HG03159 (cell line): ENCODE results near the gene CCDC59.
A peak's percentile ranks its signal among the peaks of the same experiment; 100 is the strongest.
"Not testable (repeated sequence)": the region's sequence is repeated elsewhere in the genome, so short reads cannot be mapped to it uniquely, and the experiment has no call there.

Experiments used
- ATAC-seq: cut with Tn5 transposase; IDR thresholded peaks from one replicate; pipeline ENCODE4 v1.9.1; 2021; ENCODE audit warnings: mild to moderate bottlenecking, moderate library complexity; ENCODE audit not compliant: unreplicated experiment

The CCDC59 gene

DNA sequence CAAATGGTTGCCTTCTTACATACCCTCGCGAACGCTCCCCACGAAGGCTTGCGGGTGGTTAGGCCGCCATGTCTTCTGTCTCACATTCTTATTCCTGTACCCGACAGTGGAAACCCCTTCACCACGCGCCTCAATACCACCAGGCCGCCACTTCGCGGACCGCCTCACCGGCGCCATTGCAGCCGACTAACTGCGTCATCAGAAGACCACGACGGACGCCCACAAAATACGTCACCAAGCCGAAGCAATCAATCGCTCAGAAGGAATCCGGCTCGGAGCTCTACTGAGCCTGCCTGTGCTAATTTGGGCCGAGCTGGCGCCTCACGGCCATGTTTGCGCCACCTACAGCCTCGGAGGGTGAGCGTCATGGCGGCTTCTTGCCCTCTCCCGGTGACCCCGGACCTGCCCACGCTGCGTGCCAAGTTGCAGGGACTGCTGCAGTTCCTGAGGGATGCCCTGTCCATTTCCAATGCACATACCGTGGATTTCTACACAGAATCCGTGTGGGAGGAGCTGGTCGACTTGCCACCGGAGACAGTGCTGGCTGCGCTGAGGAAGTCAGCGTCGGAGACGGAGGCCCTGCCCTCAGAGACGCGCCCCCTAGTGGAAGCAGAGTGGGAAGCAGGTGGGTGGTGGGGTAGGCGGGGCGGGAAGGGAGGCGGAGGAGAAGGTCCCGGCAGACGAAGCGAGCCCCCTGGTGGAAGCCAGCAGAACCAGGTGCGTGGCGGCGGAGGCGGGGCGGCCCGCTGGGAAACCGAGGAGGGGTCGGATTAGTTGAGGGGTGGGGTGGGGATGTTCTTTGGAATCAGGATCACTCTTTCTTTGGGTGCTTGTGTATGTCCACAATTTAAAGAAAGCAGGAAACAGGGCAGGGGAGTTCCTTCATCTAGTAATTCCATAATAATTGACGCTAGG, at the start of gene CCDC59, which contains the start of gene METTL25:
Gene CCDC59, minus strand, starts transcription at position 188 of the 915 bp plus-strand sequence. Its CDS starts 11 bp downstream, at position 177.
Gene METTL25, plus strand, starts transcription at position 330 of the 915 bp plus-strand sequence. Its CDS starts 37 bp downstream, at position 367.
- ATAC-seq, result peak; percentile 92

- ATAC-seq, result no peak
Observed at GRCh38 chr12:82407481-82407880, 49.3 kb upstream of the CCDC59 start.

DNA sequence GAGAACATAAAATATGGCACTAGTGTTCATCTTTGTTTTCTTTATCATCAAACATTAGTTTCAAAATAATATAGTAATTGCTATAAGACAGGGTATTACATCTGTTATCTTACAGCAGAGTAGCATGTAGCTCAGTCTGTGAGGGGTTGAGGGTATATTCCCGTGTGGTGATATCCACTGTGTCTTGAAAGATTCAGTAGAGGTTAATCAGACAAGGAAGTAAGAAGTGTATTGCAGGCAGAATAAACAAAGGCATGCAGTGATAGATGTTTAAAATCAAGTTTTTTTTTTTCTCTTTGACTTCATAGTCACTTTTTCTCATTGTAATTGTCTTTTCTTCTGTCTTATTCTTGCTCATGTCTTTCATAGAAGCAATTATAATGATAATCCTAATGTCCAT, 48.5 kb upstream of the CCDC59 start:
- ATAC-seq, result no peak

DNA sequence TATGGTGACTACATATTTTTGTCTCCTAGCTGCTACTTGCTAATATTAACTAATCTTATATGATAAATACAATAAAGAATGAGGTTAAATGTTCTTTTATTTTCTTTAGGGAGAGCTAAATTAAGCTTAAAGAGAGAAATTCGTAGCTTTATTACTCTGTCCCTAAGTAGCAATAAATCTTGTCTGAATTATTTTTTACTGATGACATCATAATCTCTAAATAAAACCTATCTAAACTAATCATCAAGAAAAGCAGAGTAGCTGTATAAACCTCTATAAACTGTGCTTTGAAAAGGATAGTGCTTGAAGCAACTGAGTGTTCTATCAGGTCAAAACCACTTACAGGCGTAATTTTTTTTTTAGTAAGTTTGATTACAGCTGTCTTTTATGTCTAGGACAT, 42.6 kb upstream of the CCDC59 start:
- ATAC-seq, result no peak

GRCh38 chr12:82398879-82399278, 40.7 kb upstream of the CCDC59 start:
- ATAC-seq, result no peak

DNA sequence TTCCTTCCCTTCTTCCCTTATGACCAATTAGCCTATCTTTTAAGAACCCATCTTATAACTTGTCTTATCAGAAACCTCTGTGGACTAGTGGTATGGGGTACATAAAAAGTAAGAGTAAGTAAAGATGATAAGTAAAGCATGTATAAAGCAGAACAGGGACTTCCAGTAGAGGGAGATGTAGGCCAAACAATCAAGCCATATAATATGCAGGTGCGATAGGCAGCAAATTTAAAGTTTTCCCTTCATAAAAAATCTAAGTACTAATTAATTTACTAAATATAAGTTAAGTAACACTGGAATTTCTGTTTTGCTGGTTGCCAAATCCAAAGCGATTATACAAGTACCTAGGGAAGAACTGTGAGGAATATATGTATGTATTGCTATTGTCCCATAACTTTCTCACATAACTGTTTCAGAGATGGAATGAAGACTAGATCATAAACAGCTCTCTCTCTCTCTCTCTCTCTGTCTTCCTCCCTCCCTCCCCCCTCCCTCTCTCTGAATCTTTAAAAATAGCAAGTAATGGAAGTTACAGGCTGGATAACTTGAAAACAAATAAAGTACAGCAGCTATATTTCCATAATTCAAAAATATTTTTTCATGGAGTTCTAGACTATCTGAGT, 25.9 kb upstream of the CCDC59 start:
- ATAC-seq, result peak; percentile 69

GRCh38 chr12:82378997-82379396, 20.8 kb upstream of the CCDC59 start:
- ATAC-seq, result no peak

DNA sequence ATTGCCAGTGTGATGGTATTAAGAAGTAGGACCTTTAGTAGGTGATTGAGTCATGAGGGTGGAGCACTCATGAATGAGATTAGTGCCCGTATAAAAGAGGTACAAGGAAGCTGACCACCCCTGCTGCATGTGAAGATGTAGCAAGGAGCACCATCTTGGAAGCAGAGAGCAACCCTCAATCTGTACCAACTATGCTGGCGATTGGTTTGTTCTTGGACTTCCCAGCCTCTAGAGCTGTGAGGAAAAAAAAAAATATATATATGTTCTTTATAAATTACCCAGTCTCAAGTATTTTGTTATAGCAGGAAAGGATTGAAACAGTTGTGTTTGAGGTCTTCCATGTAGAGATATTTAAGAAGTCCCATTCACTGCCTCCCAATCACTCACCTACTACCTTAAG, 17.0 kb upstream of the CCDC59 start:
- no peak for ATAC-seq

DNA sequence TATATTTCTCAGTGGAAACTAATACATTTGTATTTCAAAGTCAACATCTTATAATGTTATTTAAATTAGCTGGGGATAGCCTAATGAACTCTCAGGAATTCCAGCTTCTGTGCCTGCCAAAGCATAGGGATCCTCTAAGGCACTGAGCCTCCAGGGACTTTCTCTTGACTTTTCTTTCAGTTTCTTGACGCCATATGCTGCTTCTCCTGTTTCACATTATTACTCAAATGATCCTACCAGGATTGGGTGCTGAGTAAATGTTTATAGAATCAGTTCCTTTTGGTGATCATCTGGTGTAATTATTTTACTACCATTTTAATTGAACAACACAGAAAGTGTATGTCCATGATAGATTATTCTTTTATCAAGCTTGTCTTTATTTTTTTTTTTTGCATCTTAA, 8.0 kb upstream of the CCDC59 start:
- ATAC-seq, result no peak

DNA sequence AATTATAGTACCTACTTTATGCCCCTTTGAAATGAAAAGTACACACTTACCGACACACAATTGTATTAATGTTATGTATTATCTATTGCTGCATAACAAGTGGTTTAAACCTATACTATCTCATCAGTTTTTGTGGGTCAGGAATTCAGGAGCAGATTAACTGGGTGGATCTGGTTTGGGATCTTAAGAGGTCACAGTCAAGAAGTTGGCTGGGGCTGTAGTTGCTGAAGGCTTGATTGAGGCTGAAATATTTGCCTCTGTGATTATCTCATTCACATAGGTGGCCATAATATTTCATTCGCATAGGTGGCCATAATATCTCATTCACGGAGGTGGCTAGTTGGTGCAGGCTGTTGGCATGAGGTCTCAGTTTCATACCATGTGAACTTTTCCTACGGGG, 5.8 kb upstream of the CCDC59 start:
- no peak for ATAC-seq

GRCh38 chr12:82361461-82361915, 3.3 kb upstream of the CCDC59 start:
- ATAC-seq, result no peak

GRCh38 chr12:82360834-82361233, 2.6 kb upstream of the CCDC59 start:
- not testable (repeated sequence) for ATAC-seq

DNA sequence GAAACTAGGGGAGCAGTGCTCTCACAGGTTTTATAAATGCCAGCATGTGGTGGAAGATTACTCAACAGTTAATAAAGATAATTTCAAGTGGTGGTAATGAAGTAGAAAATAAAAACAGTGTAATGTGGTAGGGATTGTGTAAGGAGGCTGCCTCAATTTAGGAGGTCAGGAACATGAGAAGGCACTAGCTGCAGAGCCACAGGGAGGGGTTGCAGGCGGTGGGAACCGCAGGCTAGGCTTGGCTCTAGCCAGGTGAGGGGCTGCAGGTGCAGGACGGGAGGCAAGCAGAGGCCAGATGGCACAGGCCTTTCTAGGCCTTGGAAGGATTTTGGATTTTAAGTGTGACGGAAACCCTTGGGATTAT, 910 bp upstream of the CCDC59 start:
- peak; percentile 3 for ATAC-seq

GRCh38 chr12:82357845-82358199, 365 bp downstream of the CCDC59 start:
- no peak for ATAC-seq

DNA sequence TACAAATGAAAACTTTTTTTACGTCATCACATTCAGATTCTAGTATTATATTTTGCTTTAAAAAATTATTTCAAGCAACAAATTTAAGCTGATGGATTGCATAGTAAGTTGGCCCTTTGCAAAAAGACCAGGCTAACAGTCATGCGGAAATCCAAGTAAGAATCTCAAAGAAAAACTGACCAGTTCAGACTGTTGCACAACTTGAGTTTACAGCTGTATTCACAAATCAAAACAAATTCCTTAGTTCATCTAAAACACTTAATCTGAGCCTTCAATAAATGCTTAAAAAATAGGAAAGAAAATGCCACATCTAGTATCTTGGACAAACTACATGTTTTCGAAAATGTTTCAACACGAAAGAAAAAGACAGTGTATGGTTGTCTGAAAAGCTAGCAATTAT, 847 bp downstream of the CCDC59 start:
- no peak for ATAC-seq

- no peak for ATAC-seq
Observed at GRCh38 chr12:82351390-82351789, 6.8 kb downstream of the CCDC59 start.

DNA sequence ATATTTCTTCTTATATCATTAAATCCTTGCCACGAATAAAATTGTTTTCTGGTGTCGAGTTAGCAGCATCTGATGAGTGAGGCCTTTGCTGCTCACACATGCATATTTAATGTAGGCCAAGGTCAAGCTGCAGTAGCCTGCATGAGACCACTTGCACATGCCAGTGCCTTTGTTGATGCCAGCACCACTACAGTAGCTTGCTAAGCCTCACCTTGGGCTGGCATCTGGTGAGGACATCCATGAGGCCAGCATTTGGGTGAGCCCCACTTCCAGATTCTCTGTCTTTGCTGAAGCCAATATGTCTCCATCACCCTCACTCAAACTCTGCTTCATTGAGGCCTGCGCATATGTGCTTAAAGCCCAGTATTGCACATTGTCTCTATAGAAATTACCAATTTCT, 8.0 kb downstream of the CCDC59 start:
- ATAC-seq, result no peak

- no peak for ATAC-seq
Observed at GRCh38 chr12:82329508-82329907, 28.7 kb downstream of the CCDC59 start.

DNA sequence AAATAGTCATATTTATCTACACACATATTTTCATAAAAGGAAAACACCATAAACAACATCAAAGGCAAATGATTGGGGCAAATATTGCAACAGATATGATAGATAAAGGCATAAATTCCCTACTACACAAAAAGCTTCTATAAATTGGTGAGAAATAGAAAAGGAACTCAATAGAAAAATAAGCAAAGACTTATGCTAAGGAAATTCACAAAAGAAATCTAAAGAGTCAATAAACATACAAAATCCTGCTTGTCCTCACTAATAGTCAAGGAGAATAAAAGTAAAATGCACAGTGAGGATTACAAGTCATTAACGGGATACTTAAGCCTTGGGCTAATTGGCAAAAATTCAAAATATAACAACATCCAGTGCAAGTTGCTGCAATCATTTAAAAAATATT, 30.3 kb downstream of the CCDC59 start:
- ATAC-seq, result no peak

DNA sequence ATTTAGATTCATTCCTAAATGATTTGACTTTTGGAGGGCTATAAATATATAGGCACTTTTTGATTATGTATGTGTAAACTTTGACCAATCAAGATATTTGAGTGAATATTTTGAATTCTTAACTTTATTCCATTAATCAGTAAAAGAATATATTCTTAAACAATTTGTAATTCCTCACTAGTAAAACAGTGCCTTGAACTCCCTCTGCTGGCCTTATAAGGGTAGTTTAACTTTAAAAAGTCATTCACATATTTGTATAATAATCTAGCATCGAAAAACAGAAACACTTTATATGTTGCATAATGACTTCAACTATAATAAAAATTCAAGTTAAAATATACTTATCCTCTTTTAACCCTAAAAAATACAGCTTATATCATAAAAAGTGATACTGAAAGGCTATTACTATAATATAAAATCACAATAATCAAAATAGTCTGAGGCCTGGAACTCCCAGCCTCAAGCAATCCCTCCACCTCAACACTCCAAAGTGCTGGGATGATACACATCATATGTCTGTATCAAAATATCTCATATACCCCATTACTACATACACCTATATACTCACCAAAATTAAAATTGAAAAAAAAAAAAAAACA, 31.2 kb downstream of the CCDC59 start:
- ATAC-seq, result peak; percentile 63

- ATAC-seq, result no peak
Observed at GRCh38 chr12:82325540-82326336, 32.4 kb downstream of the CCDC59 start.
